ENCODE results near the gene MTX1. TPM values are rescaled to one million over a fixed set of nuclear protein-coding genes. Genes with fewer than 3 reads are reported as not detected.

MTX1 gene
- total and polyA plus RNA-seq, 9 of the 15 experiments (the other 6 are each of a cell fraction or from before 2014, with no cell fraction given) = 29.1 to 98.4 (median 66.9) TPM

DNA sequence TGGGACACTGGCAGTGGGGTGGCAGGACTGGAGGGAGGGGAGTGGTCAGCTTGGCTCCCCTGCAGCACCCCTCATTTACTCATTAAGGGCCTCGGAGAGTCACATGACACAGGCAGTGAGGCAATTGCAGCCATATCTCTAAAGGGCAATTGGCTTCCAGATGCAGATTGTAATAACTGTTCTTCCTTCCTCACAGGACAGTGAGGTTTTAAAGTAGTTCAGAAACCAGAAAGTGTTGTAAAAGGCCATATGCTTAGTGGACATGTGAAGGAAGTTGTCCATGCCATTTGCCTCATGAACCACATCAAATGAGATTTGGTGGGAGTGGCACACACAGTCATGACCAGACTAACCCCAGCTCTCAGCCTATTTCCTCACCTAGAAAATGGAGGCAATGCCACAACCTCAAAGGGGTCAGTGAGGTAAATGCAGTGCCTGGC lies 11.1 kb downstream of the MTX1 start (continued):
- TF ChIP-seq, protein P1, sequence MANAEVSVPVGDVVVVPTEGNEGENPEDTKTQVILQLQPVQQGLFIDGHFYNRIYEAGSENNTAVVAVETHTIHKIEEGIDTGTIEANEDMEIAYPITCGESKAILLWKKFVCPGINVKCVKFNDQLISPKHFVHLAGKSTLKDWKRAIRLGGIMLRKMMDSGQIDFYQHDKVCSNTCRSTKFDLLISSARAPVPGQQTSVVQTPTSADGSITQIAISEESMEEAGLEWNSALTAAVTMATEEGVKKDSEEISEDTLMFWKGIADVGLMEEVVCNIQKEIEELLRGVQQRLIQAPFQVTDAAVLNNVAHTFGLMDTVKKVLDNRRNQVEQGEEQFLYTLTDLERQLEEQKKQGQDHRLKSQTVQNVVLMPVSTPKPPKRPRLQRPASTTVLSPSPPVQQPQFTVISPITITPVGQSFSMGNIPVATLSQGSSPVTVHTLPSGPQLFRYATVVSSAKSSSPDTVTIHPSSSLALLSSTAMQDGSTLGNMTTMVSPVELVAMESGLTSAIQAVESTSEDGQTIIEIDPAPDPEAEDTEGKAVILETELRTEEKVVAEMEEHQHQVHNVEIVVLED (CRISPR knock-in tag; IDR thresholded peaks at IDR 0.05) = no peak
- TF ChIP-seq TCF3 (CRISPR knock-in tag; IDR thresholded peaks at IDR 0.05) (peak; percentile 12; the same call in 1 of the 2 replicates), WHSC1 (IDR thresholded peaks at IDR 0.05; ENCODE audit: low read length) (no peak), TFAM (CRISPR knock-in tag; conservative IDR thresholded peaks at IDR 0.05) (no peak), ZNF639 (CRISPR knock-in tag; conservative IDR thresholded peaks at IDR 0.05 in 1 of 2, IDR thresholded peaks at IDR 0.05 in 1 of 2) (0 out of 4 replicates have a peak, but pooled peaks of 1 of the 2 experiments have one; percentile 20), KLF6 (CRISPR knock-in tag; IDR thresholded peaks at IDR 0.05; ENCODE audit: borderline replicate concordance) (0 out of 2 replicates have a peak, but pooled peaks have one; percentile 32), REST (IDR thresholded peaks at IDR 0.05; ENCODE audit: borderline replicate concordance) (peak; percentile 55; the same call in 1 of the 2 replicates), REST (CRISPR knock-in tag; IDR thresholded peaks at IDR 0.05; ENCODE audit: low read depth) (no peak), ZNF644 (tag; IDR thresholded peaks at IDR 0.05; ENCODE audit: low read depth) (0 out of 2 replicates have a peak, but pooled peaks have one; percentile 32), RAD51 (IDR thresholded peaks at IDR 0.05; ENCODE audit: borderline replicate concordance, low read depth) (peak; percentile 96)
- TF ChIP-seq, protein P2, sequence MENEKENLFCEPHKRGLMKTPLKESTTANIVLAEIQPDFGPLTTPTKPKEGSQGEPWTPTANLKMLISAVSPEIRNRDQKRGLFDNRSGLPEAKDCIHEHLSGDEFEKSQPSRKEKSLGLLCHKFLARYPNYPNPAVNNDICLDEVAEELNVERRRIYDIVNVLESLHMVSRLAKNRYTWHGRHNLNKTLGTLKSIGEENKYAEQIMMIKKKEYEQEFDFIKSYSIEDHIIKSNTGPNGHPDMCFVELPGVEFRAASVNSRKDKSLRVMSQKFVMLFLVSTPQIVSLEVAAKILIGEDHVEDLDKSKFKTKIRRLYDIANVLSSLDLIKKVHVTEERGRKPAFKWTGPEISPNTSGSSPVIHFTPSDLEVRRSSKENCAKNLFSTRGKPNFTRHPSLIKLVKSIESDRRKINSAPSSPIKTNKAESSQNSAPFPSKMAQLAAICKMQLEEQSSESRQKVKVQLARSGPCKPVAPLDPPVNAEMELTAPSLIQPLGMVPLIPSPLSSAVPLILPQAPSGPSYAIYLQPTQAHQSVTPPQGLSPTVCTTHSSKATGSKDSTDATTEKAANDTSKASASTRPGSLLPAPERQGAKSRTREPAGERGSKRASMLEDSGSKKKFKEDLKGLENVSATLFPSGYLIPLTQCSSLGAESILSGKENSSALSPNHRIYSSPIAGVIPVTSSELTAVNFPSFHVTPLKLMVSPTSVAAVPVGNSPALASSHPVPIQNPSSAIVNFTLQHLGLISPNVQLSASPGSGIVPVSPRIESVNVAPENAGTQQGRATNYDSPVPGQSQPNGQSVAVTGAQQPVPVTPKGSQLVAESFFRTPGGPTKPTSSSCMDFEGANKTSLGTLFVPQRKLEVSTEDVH (IDR thresholded peaks at IDR 0.05; ENCODE audit: low read depth, partially characterized antibody) = no peak
- TF ChIP-seq, protein P3, sequence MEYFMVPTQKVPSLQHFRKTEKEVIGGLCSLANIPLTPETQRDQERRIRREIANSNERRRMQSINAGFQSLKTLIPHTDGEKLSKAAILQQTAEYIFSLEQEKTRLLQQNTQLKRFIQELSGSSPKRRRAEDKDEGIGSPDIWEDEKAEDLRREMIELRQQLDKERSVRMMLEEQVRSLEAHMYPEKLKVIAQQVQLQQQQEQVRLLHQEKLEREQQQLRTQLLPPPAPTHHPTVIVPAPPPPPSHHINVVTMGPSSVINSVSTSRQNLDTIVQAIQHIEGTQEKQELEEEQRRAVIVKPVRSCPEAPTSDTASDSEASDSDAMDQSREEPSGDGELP (CRISPR knock-in tag; IDR thresholded peaks at IDR 0.05; ENCODE audit: borderline replicate concordance) = no peak

Measured in K562 (cell line).